Measurements from ENCODE around the gene PDE7B. TPM values are rescaled to one million over a fixed set of nuclear protein-coding genes. Genes with fewer than 3 reads are reported as not detected.

PDE7B gene
- total RNA-seq, 1 experiment from 2014 or later: not detected

GRCh38 chr6:136181861-136182260, 330.4 kb downstream of the PDE7B start:
- Mint-ChIP-seq H3K4me1 (peaks cover 5% of the 10 kb centered on the region), H3K9me3 (no peaks in the 10 kb centered on the region), H3K36me3 (no peaks in the 10 kb centered on the region), H3K27ac (no peak overlapping the region), H3K4me3 (no peak overlapping the region), H3K27me3 (ENCODE audit: low read depth) (no peaks in the 10 kb centered on the region)
- CTCF ChIA-PET: no interaction called here
- POLR2A ChIA-PET: no interaction called here
- ATAC-seq (no peak), DNase-seq (ENCODE audit: low spot score) (no peak)
- TF ChIP-seq SMAD3 (CRISPR knock-in tag; IDR thresholded peaks at IDR 0.05; ENCODE audit: borderline replicate concordance): no peak
- TF ChIP-seq, protein P1, sequence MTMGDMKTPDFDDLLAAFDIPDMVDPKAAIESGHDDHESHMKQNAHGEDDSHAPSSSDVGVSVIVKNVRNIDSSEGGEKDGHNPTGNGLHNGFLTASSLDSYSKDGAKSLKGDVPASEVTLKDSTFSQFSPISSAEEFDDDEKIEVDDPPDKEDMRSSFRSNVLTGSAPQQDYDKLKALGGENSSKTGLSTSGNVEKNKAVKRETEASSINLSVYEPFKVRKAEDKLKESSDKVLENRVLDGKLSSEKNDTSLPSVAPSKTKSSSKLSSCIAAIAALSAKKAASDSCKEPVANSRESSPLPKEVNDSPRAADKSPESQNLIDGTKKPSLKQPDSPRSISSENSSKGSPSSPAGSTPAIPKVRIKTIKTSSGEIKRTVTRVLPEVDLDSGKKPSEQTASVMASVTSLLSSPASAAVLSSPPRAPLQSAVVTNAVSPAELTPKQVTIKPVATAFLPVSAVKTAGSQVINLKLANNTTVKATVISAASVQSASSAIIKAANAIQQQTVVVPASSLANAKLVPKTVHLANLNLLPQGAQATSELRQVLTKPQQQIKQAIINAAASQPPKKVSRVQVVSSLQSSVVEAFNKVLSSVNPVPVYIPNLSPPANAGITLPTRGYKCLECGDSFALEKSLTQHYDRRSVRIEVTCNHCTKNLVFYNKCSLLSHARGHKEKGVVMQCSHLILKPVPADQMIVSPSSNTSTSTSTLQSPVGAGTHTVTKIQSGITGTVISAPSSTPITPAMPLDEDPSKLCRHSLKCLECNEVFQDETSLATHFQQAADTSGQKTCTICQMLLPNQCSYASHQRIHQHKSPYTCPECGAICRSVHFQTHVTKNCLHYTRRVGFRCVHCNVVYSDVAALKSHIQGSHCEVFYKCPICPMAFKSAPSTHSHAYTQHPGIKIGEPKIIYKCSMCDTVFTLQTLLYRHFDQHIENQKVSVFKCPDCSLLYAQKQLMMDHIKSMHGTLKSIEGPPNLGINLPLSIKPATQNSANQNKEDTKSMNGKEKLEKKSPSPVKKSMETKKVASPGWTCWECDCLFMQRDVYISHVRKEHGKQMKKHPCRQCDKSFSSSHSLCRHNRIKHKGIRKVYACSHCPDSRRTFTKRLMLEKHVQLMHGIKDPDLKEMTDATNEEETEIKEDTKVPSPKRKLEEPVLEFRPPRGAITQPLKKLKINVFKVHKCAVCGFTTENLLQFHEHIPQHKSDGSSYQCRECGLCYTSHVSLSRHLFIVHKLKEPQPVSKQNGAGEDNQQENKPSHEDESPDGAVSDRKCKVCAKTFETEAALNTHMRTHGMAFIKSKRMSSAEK (CRISPR knock-in tag; IDR thresholded peaks at IDR 0.05; ENCODE audit: borderline replicate concordance): no peak
- TF ChIP-seq, protein P2, sequence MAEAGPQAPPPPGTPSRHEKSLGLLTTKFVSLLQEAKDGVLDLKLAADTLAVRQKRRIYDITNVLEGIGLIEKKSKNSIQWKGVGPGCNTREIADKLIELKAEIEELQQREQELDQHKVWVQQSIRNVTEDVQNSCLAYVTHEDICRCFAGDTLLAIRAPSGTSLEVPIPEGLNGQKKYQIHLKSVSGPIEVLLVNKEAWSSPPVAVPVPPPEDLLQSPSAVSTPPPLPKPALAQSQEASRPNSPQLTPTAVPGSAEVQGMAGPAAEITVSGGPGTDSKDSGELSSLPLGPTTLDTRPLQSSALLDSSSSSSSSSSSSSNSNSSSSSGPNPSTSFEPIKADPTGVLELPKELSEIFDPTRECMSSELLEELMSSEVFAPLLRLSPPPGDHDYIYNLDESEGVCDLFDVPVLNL (CRISPR knock-in tag; IDR thresholded peaks at IDR 0.05; ENCODE audit: borderline replicate concordance, low read depth): no peak
- no peak for TF ChIP-seq HMGXB4 (CRISPR knock-in tag; IDR thresholded peaks at IDR 0.05)
- no peak for TF ChIP-seq RELA (CRISPR knock-in tag; IDR thresholded peaks at IDR 0.05; ENCODE audit: borderline replicate concordance)
- TF ChIP-seq SOX15 (CRISPR knock-in tag; IDR thresholded peaks at IDR 0.05): no peak
- no peak for TF ChIP-seq CBFB (CRISPR knock-in tag; IDR thresholded peaks at IDR 0.05; ENCODE audit: low read depth)
- TF ChIP-seq EMX1 (CRISPR knock-in tag; IDR thresholded peaks at IDR 0.05): no peak
- TF ChIP-seq MXD4 (CRISPR knock-in tag; IDR thresholded peaks at IDR 0.05; ENCODE audit: borderline replicate concordance): no peak
- TF ChIP-seq SP1 (CRISPR knock-in tag; conservative IDR thresholded peaks at IDR 0.05): no peak
- no peak for TF ChIP-seq ETV6 (CRISPR knock-in tag; IDR thresholded peaks at IDR 0.05)
- no peak for TF ChIP-seq FOXP1 (CRISPR knock-in tag; IDR thresholded peaks at IDR 0.05; ENCODE audit: borderline replicate concordance)

DNA sequence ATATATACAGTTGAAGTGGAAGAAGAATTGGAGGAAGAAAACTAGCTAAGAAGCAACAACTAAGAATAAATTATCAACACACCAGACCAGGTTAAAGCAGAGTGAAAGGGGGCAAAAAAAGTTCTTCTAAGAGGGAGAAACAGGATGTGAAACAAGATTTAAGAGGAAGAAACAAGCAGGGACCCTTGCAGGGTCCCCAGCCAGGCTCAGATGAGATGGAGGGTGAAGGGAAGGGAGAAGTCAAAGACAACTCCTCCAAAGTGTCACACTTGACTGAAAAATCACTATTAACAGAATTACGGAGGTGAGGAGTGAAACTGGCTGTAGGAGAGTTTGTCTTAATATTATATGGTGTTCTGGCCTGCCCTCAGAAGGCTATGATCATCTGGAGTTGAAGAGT, 333.2 kb downstream of the PDE7B start:
- CTCF ChIA-PET: no interaction called here
- Mint-ChIP-seq H3K36me3 (no peaks in the 10 kb centered on the region), H3K27ac (no peak overlapping the region), H3K27me3 (ENCODE audit: low read depth) (no peaks in the 10 kb centered on the region; the same call in 1 of the 2 replicates), H3K4me3 (no peak overlapping the region), H3K4me1 (peaks cover 5% of the 10 kb centered on the region), H3K9me3 (no peaks in the 10 kb centered on the region)
- ATAC-seq: no peak
- DNase-seq (ENCODE audit: low spot score): no peak
- POLR2A ChIA-PET: no interaction called here
- TF ChIP-seq JAZF1 (CRISPR knock-in tag; IDR thresholded peaks at IDR 0.05) (no peak), TEAD1 (CRISPR knock-in tag; IDR thresholded peaks at IDR 0.05) (no peak), NFYB (CRISPR knock-in tag; conservative IDR thresholded peaks at IDR 0.05; ENCODE audit: low read depth) (no peak), MLX (CRISPR knock-in tag; IDR thresholded peaks at IDR 0.05) (no peak), TP53 (CRISPR knock-in tag; IDR thresholded peaks at IDR 0.05) (no peak), ZNF121 (CRISPR knock-in tag; IDR thresholded peaks at IDR 0.05) (no peak), RELA (CRISPR knock-in tag; IDR thresholded peaks at IDR 0.05; ENCODE audit: borderline replicate concordance) (no peak), NFATC4 (CRISPR knock-in tag; IDR thresholded peaks at IDR 0.05) (no peak), IRF2 (CRISPR knock-in tag; IDR thresholded peaks at IDR 0.05; ENCODE audit: borderline replicate concordance, low read depth) (no peak), ZNF219 (CRISPR knock-in tag; IDR thresholded peaks at IDR 0.05; ENCODE audit: borderline replicate concordance) (no peak), ZBTB21 (CRISPR knock-in tag; IDR thresholded peaks at IDR 0.05; ENCODE audit: borderline replicate concordance) (no peak), CTCF (IDR thresholded peaks at IDR 0.05) (no peak), ZBTB43 (CRISPR knock-in tag; IDR thresholded peaks at IDR 0.05) (no peak), CBFB (CRISPR knock-in tag; IDR thresholded peaks at IDR 0.05; ENCODE audit: low read depth) (no peak), NR2C2 (CRISPR knock-in tag; IDR thresholded peaks at IDR 0.05) (no peak)

All from WTC11 (cell line).